ENCODE data around the gene GNG8. TPM values are rescaled to one million over a fixed set of nuclear protein-coding genes. Genes with fewer than 3 reads are reported as not detected.

The GNG8 gene
- total and polyA plus RNA-seq, 2 of the 13 experiments (the other 11 are each of a cell fraction or from before 2014, with no cell fraction given): not detected

DNA sequence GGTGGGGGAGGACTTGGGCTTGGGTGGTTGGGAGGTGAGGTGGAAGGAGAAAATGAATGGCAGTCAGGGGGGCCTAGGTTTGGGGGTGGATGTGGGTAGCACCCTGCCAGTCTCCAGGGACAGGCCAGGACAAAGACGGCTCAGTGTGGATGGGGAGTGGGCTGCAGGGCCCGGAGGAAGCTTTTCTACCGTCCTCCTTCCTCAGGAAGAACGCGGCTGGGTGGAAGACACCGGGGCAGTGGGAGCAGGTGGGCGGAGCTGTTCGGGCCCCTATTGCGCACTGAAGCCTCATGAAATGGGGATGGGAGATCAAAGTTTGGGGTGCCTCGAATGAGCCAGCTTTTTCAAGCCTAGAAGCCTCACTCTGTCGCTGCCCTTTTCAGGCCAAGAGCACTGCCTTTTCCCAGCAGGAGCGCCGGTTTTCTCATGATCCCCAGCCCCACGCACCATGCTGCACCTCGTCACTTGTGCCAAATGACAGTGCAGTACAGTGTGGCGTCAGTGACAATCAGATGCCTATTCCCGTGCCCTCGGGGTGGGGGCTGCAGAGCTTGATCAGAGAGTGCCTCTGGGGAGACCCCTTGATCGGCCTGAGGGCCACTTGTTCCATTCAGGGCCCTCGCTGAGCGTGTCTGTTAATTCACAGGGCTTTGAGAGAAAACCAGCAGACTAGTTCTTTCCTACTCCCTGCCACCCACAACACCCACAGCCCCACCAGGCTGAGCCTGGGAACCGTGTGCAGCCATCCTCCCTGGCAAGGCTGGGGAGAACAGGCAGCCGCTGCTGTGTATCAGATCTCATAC is 33.4 kb downstream of the GNG8 start (continued):
- TF ChIP-seq ZNF891 (CRISPR knock-in tag; IDR thresholded peaks at IDR 0.05) (no peak; the same call in 1 of the 2 replicates), ZNF670 (CRISPR knock-in tag; IDR thresholded peaks at IDR 0.05; ENCODE audit: borderline replicate concordance) (0 out of 2 replicates have a peak, but pooled peaks have one; percentile 2), HDAC1 (CRISPR knock-in tag; IDR thresholded peaks at IDR 0.05) (no peak), RAD51 (IDR thresholded peaks at IDR 0.05; ENCODE audit: borderline replicate concordance) (no peak), MYC (CRISPR knock-in tag; IDR thresholded peaks at IDR 0.05; ENCODE audit: borderline replicate concordance) (no peak), ZNF790 (CRISPR knock-in tag; IDR thresholded peaks at IDR 0.05; ENCODE audit: borderline replicate concordance) (no peak), ZSCAN12 (CRISPR knock-in tag; IDR thresholded peaks at IDR 0.05) (no peak), JDP2 (CRISPR knock-in tag; IDR thresholded peaks at IDR 0.05; ENCODE audit: borderline replicate concordance) (no peak), ZNF431 (CRISPR knock-in tag; IDR thresholded peaks at IDR 0.05; ENCODE audit: borderline replicate concordance, low read depth) (no peak), MEIS1 (CRISPR knock-in tag; IDR thresholded peaks at IDR 0.05; ENCODE audit: borderline replicate concordance) (no peak), ZFP36L1 (CRISPR knock-in tag; IDR thresholded peaks at IDR 0.05) (0 out of 2 replicates have a peak, but pooled peaks have one; percentile 16), SMARCC2 (IDR thresholded peaks at IDR 0.05) (no peak), ARNT2 (CRISPR knock-in tag; IDR thresholded peaks at IDR 0.05; ENCODE audit: low read depth) (no peak), ZNF569 (CRISPR knock-in tag; IDR thresholded peaks at IDR 0.05; ENCODE audit: borderline replicate concordance) (no peak), ZNF678 (CRISPR knock-in tag; IDR thresholded peaks at IDR 0.05) (no peak), ARNT (IDR thresholded peaks at IDR 0.05) (no peak), CC2D1A (CRISPR knock-in tag; IDR thresholded peaks at IDR 0.05) (no peak)
- TF ChIP-seq, protein P1, sequence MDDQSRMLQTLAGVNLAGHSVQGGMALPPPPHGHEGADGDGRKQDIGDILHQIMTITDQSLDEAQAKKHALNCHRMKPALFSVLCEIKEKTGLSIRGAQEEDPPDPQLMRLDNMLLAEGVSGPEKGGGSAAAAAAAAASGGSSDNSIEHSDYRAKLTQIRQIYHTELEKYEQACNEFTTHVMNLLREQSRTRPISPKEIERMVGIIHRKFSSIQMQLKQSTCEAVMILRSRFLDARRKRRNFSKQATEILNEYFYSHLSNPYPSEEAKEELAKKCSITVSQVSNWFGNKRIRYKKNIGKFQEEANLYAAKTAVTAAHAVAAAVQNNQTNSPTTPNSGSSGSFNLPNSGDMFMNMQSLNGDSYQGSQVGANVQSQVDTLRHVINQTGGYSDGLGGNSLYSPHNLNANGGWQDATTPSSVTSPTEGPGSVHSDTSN (CRISPR knock-in tag; IDR thresholded peaks at IDR 0.05; ENCODE audit: borderline replicate concordance): no peak
- TF ChIP-seq, protein P2, sequence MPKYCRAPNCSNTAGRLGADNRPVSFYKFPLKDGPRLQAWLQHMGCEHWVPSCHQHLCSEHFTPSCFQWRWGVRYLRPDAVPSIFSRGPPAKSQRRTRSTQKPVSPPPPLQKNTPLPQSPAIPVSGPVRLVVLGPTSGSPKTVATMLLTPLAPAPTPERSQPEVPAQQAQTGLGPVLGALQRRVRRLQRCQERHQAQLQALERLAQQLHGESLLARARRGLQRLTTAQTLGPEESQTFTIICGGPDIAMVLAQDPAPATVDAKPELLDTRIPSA (CRISPR knock-in tag; IDR thresholded peaks at IDR 0.05; ENCODE audit: borderline replicate concordance): no peak
- TF ChIP-seq, protein P3, sequence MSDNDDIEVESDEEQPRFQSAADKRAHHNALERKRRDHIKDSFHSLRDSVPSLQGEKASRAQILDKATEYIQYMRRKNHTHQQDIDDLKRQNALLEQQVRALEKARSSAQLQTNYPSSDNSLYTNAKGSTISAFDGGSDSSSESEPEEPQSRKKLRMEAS (IDR thresholded peaks at IDR 0.05): no peak; the same call in 1 of the 2 replicates
- TF ChIP-seq, protein P4, sequence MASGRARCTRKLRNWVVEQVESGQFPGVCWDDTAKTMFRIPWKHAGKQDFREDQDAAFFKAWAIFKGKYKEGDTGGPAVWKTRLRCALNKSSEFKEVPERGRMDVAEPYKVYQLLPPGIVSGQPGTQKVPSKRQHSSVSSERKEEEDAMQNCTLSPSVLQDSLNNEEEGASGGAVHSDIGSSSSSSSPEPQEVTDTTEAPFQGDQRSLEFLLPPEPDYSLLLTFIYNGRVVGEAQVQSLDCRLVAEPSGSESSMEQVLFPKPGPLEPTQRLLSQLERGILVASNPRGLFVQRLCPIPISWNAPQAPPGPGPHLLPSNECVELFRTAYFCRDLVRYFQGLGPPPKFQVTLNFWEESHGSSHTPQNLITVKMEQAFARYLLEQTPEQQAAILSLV (CRISPR knock-in tag; IDR thresholded peaks at IDR 0.05; ENCODE audit: borderline replicate concordance): 0 out of 2 replicates have a peak, but pooled peaks have one; percentile 24
- TF ChIP-seq, protein P5, sequence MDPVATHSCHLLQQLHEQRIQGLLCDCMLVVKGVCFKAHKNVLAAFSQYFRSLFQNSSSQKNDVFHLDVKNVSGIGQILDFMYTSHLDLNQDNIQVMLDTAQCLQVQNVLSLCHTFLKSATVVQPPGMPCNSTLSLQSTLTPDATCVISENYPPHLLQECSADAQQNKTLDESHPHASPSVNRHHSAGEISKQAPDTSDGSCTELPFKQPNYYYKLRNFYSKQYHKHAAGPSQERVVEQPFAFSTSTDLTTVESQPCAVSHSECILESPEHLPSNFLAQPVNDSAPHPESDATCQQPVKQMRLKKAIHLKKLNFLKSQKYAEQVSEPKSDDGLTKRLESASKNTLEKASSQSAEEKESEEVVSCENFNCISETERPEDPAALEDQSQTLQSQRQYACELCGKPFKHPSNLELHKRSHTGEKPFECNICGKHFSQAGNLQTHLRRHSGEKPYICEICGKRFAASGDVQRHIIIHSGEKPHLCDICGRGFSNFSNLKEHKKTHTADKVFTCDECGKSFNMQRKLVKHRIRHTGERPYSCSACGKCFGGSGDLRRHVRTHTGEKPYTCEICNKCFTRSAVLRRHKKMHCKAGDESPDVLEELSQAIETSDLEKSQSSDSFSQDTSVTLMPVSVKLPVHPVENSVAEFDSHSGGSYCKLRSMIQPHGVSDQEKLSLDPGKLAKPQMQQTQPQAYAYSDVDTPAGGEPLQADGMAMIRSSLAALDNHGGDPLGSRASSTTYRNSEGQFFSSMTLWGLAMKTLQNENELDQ (CRISPR knock-in tag; IDR thresholded peaks at IDR 0.05; ENCODE audit: borderline replicate concordance): no peak
- TF ChIP-seq, protein P6, sequence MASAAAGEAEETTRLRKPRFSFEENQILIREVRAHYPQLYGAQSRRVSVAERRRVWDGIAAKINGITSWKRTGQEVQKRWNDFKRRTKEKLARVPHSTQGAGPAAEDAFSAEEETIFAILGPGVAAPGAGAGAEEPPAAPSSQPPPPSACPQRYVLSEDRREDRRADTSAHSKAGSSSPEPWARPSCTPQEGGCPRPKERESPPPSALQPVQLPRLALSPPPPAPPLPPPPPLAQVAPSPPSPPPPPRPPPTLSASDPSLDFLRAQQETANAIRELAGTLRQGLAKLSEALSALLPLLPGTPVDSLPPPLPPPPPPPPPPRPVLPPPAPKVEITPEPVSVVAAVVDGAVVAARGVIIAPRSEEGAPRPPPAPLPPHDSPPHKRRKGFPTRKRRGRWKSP (CRISPR knock-in tag; IDR thresholded peaks at IDR 0.05): 0 out of 2 replicates have a peak, but pooled peaks have one; percentile 4
